DLD1 (cell line): ENCODE data around the gene CCIN.

Experiments
- in situ Hi-C: cut with HindIII; loops from 2 replicates; pipeline ENCODE4 v1.10.0; 2017; ENCODE audit warnings: low sequenced_read_pairs

Gene CCIN

GRCh38 chr9:36188212-36188611 lies 19.0 kb downstream of the CCIN start:
- in situ Hi-C loops: no loop called here

- in situ Hi-C loops: no loop called here
Measured at GRCh38 chr9:36189976-36190375, 20.8 kb downstream of the CCIN start.

GRCh38 chr9:36190388-36191289 lies 21.5 kb downstream of the CCIN start, which contains the start of gene CLTA:
Gene CLTA, plus strand, starts transcription at chr9:36190921. Its CDS starts 136 bp downstream, at chr9:36191057.
- in situ Hi-C loops: no loop called here

GRCh38 chr9:36191290-36191645 lies 22.1 kb downstream of the CCIN start:
- in situ Hi-C loops: no loop called here

GRCh38 chr9:36191686-36192085 lies 22.5 kb downstream of the CCIN start:
- in situ Hi-C loops: no loop called here

GRCh38 chr9:36192196-36192595 lies 23.0 kb downstream of the CCIN start:
- in situ Hi-C loops: no loop called here

GRCh38 chr9:36193023-36193422 lies 23.8 kb downstream of the CCIN start:
- in situ Hi-C loops: no loop called here

- in situ Hi-C loops: no loop called here
Measured at GRCh38 chr9:36194326-36195000, 25.3 kb downstream of the CCIN start.

GRCh38 chr9:36204906-36205547 lies 35.8 kb downstream of the CCIN start:
- in situ Hi-C loops: no loop called here

- in situ Hi-C loops: no loop called here
Measured at GRCh38 chr9:36207016-36207415, 37.8 kb downstream of the CCIN start.

- in situ Hi-C loops: no loop called here
Measured at GRCh38 chr9:36207546-36208012, 38.4 kb downstream of the CCIN start.

GRCh38 chr9:36208521-36209253 lies 39.5 kb downstream of the CCIN start:
- in situ Hi-C loops: no loop called here

- in situ Hi-C loops: no loop called here
Measured at GRCh38 chr9:36210722-36211121, 41.5 kb downstream of the CCIN start.

GRCh38 chr9:36211510-36211909 lies 42.3 kb downstream of the CCIN start:
- in situ Hi-C loops: no loop called here

GRCh38 chr9:36213387-36213786 lies 44.2 kb downstream of the CCIN start:
- in situ Hi-C loops: no loop called here

GRCh38 chr9:36213989-36214388 lies 44.8 kb downstream of the CCIN start:
- in situ Hi-C loops: no loop called here

GRCh38 chr9:36214571-36214970 lies 45.4 kb downstream of the CCIN start:
- in situ Hi-C loops: no loop called here

GRCh38 chr9:36217256-36217968 lies 48.2 kb downstream of the CCIN start:
- in situ Hi-C loops: no loop called here

GRCh38 chr9:36218011-36218410 lies 48.8 kb downstream of the CCIN start:
- in situ Hi-C loops: no loop called here

GRCh38 chr9:36218411-36218901 lies 49.3 kb downstream of the CCIN start:
- in situ Hi-C loops: no loop called here
